Aorta (tissue), 5 donors: ENCODE results near the gene NTPCR. TPM values are rescaled to one million over a fixed set of nuclear protein-coding genes. Genes with fewer than 3 reads are reported as not detected.

Experiments
- ATAC-seq: fragments of 200-7000 bp; cut with Tn5 transposase; one replicate; pipeline ENCODE4 v1.9.1; 2022; ENCODE audit warnings: moderate library complexity; ENCODE audit not compliant: low FRiP score
- DNase-seq, 2 donors: peaks; one replicate each; pipeline ENCODE4 v3.0.0-alpha.2; 2020
- H3K27ac ChIP-seq, 2 donors: one replicate each; pipeline ENCODE4 v1.5.1; 2013; ENCODE audit warnings: low read length in 2 of 2, mild to moderate bottlenecking in 2 of 2, moderate library complexity in 2 of 2, control low read depth in 1 of 2, inconsistent platforms in 1 of 2, low read depth in 1 of 2
- H3K27me3 ChIP-seq, 2 donors: one replicate each; pipeline ENCODE4 v1.6.1; 2013; ENCODE audit warnings: control low read depth in 1 of 2, low read length in 1 of 2, mild to moderate bottlenecking in 1 of 2, moderate library complexity in 1 of 2; ENCODE audit not compliant: insufficient read depth in 2 of 2, control insufficient read depth in 1 of 2
- H3K36me3 ChIP-seq, 2 donors: one replicate each; pipeline ENCODE4 v1.6.1; 2013; ENCODE audit warnings: control low read depth in 1 of 2, low read length in 1 of 2, mild to moderate bottlenecking in 1 of 2; ENCODE audit not compliant: insufficient read depth in 2 of 2, control insufficient read depth in 1 of 2
- H3K4me1 ChIP-seq, 2 donors: one replicate each; pipeline ENCODE4 v1.6.1; 2013; ENCODE audit warnings: low read length in 2 of 2, control low read depth in 1 of 2, mild to moderate bottlenecking in 1 of 2, moderate library complexity in 1 of 2; ENCODE audit not compliant: insufficient read depth in 2 of 2, control insufficient read depth in 1 of 2
- H3K4me3 ChIP-seq, 2 donors: one replicate each; pipeline ENCODE4 v1.5.1; 2013; ENCODE audit warnings: low read length in 2 of 2, control low read depth in 1 of 2, mild to moderate bottlenecking in 1 of 2
- H3K9me3 ChIP-seq: one replicate; pipeline ENCODE4 v1.6.1; 2013; ENCODE audit warnings: mild to moderate bottlenecking, low read length; ENCODE audit not compliant: control insufficient read depth
- WGBS, 2 donors: extraction: QIAGEN DNeasy Blood & Tissue Kit; methylation state at CpG; one replicate each; pipeline ENCODE4 v1.1.7; 2013; 5-methylcytosine and 5-hydroxymethylcytosine counted together
- intact Hi-C, 2 donors: fragments of 100-400 bp; cut with DNase I; formaldehyde crosslinking; loops; one replicate each; pipeline versions ENCODE4 v1.14.2 to v1.15.0; 2022
- polyA plus RNA-seq, 2 donors: library from polyadenylated mRNA; stranded (reverse); fragments of 200-250 nt; gene quantifications; one replicate each; pipeline ENCODE4 v1.2.3, GENCODE V29; 2013
- total RNA-seq, 2 donors: library from RNA; stranded (reverse); fragmentation: NEBNext Ultra II Directional; extraction: Animal tissue kit (Norgen Biotek cat#: 25700); gene quantifications; one replicate each; pipeline ENCODE4 v1.2.1, GENCODE V29; 2021
- donor health status: healthy with polysubstance abuse.
- donor health status: Bipolar disorder and iron deficiency.
- donor health status: DM: no; HTN: no; CAD: no.
- donor health status: DM: no; HTN: no; CAD: no.
- donor health status: DM: yes; HTN: yes; CAD: no.

The NTPCR gene
- total and polyA plus RNA-seq, 4 donors = 21.3 to 62.0 (median 31.3) TPM

DNA sequence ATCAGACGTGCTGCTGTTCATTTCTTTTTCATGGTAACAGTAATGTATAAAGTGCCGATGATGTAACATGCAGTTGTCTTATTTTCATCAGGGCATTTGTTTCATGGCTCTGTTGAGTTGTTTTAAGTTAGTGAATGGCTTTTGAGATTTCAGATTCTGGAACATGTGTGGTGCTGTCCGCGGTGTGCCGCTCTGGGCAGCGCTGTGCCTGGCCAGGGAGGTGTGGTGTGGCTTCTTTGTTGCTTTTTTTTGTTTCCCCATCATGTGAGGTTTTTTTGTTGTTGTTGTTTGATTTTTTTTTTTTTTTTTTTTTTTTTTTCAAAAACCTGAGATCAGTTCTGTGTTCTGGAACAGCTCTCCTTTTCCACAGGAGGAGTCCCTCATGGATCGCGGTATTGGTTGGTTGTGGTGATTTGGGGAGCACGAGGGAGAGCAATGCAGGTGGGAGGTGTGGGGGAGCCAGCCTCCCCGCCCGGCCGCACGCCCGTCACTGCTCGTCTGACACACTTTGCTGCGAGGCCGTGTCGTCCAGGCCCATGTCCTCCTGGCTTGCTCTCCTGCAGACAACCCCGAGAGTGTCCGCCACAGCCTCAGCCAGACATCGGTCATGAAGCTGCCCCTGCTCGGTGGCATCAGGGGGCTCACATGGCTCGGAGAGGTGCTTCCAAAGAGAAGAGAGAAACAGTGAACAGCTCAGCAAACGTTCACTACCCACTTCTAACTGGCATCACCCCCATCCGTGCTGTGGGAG, 33.6 kb downstream of the NTPCR start:
- Histone ChIP-seq H3K4me3 (no peak overlapping the region), H3K27me3 (no peaks in the 10 kb centered on the region), H3K4me1 (no peaks in the 10 kb centered on the region), H3K36me3 (no peaks in the 10 kb centered on the region), H3K27ac (no peak overlapping the region), H3K9me3 (no peaks in the 10 kb centered on the region)
- ATAC-seq = no peak
- intact Hi-C loops = no loop called here
- 88 to 91% methylated on average over 25 of the region's 25 CpGs for WGBS, 2 donors
- DNase-seq = no peak

- no peak overlapping the region for H3K4me3 ChIP-seq
- intact Hi-C loops = no loop called here
- H3K9me3 ChIP-seq = no peaks in the 10 kb centered on the region
- H3K27ac ChIP-seq = no peak overlapping the region
- H3K27me3 ChIP-seq = no peaks in the 10 kb centered on the region
- H3K36me3 ChIP-seq = no peaks in the 10 kb centered on the region
- DNase-seq (no peak), ATAC-seq (no peak)
- H3K4me1 ChIP-seq = no peaks in the 10 kb centered on the region
- WGBS, 2 donors = 96% methylated on average over 10 of the region's 10 CpGs
Measured at GRCh38 chr1:232984577-232985425, 34.4 kb downstream of the NTPCR start.

- ATAC-seq = no peak
- Histone ChIP-seq H3K9me3 (no peaks in the 10 kb centered on the region), H3K27me3 (no peaks in the 10 kb centered on the region), H3K4me1 (no peaks in the 10 kb centered on the region), H3K27ac (no peak overlapping the region), H3K4me3 (no peak overlapping the region), H3K36me3 (no peaks in the 10 kb centered on the region)
- WGBS, 2 donors = 89 to 93% methylated on average over 31 of the region's 31 CpGs
- DNase-seq = no peak
- intact Hi-C loops = no loop called here
Measured at GRCh38 chr1:232985882-232986526, 35.6 kb downstream of the NTPCR start.

DNA sequence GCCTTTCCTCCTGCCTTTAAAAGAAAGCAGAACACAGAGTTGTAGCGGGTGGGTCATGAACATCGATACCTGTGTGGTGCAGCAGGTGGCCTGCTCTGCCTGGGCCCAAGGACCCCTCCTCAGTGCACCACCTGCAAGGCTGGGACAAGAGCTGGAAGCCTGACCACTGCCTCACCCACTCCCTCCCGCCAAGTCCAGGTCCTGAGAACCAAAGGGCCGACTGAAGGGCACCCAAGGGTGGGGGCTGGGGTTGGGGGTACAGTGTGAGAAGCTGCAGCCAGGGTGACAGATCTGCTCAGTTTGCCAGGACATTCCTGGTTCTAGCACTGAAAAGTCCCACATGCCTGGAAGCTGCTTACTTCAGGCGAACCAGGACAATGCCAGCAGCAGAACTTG, 36.1 kb downstream of the NTPCR start:
- ATAC-seq (no peak), DNase-seq (no peak)
- H3K9me3 ChIP-seq = no peaks in the 10 kb centered on the region
- H3K27ac ChIP-seq = no peak overlapping the region
- no peak overlapping the region for H3K4me3 ChIP-seq
- no peaks in the 10 kb centered on the region for H3K4me1 ChIP-seq
- H3K27me3 ChIP-seq = no peaks in the 10 kb centered on the region
- WGBS, 2 donors = 88 to 96% methylated on average over 5 of the region's 5 CpGs
- H3K36me3 ChIP-seq = peaks cover 0 to 1% of the 10 kb centered on the region in 2 donors
- intact Hi-C loops = no loop called here

- intact Hi-C loops = no loop called here
- no peaks in the 10 kb centered on the region for H3K27me3 ChIP-seq
- H3K4me3 ChIP-seq = no peak overlapping the region
- H3K27ac ChIP-seq = no peak overlapping the region
- DNase-seq = no peak
- no peaks in the 10 kb centered on the region for H3K9me3 ChIP-seq
- H3K36me3 ChIP-seq = peaks cover 0 to 2% of the 10 kb centered on the region in 2 donors
- 96 to 98% methylated on average over 11 of the region's 11 CpGs for WGBS, 2 donors
- ATAC-seq = no peak
- no peaks in the 10 kb centered on the region for H3K4me1 ChIP-seq
Measured at GRCh38 chr1:232987046-232987773, 36.8 kb downstream of the NTPCR start.

- intact Hi-C loops = no loop called here
- Histone ChIP-seq H3K4me3 (no peak overlapping the region), H3K9me3 (no peaks in the 10 kb centered on the region), H3K4me1 (no peaks in the 10 kb centered on the region), H3K36me3 (peaks cover 0 to 2% of the 10 kb centered on the region in 2 donors), H3K27ac (no peak overlapping the region), H3K27me3 (no peaks in the 10 kb centered on the region)
- 86 to 88% methylated on average over 13 of the region's 13 CpGs for WGBS, 2 donors
- DNase-seq = no peak
- no peak for ATAC-seq
Measured at GRCh38 chr1:232987774-232988140, 37.3 kb downstream of the NTPCR start.

DNA sequence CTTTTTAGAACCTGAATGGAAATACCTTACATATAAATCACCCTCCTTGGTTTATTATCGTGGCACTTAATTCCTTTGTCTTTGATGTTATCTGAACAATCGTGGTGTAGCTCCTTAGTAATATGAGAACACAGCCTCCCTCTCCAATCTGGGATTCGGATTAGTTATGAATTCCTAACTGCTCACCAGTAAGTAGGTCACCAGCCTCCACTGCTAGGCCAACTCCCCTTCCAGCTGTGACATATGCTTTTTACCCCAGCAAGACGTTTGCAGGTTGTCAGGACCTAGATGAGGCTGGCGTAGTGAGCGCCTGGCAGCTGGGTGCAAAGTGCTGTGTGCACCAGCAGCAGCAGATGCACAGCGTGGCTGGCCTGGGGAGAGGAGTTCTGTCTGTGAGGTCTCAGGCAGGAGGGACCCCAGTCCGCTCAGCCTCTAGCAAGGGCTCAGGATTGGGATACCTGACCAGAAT, 38.2 kb downstream of the NTPCR start:
- Histone ChIP-seq H3K27me3 (no peaks in the 10 kb centered on the region), H3K36me3 (peaks cover 0 to 2% of the 10 kb centered on the region in 2 donors), H3K4me3 (no peak overlapping the region), H3K4me1 (no peaks in the 10 kb centered on the region), H3K27ac (no peak overlapping the region), H3K9me3 (no peaks in the 10 kb centered on the region)
- intact Hi-C loops = no loop called here
- DNase-seq (no peak), ATAC-seq (no peak)
- 81 to 84% methylated on average over 8 of the region's 8 CpGs for WGBS, 2 donors
